ENCODE measurements around the gene YIPF4.

Gene YIPF4

DNA sequence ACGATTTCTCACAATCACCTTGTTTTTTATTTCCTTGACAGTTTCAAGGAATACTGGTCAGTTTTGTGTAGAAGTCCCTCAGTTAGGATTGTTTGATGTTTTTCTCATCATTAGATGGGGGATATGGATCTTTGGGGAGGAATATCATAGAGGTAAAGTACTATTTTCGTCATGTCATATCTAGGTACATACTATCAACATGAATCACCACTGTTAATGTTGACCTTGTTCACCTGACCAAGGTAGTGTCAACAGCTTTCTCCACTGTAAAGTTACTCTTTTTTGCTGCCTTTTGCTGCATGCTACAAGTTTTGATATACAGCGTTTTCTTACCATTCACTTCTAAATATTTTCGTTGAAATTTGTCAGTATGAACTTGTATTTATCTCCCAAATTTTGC lies 45.7 kb upstream of the YIPF4 start:
- Histone ChIP-seq H3K27ac (ENCODE audit: low read depth, low read length, poor library complexity, severe bottlenecking) (no peak overlapping the region), H3K79me2 (ENCODE audit: insufficient read depth, low read length) (no peaks in the 10 kb centered on the region), H3F3A (ENCODE audit: insufficient read depth, low read length) (no peaks in the 10 kb centered on the region), H4K20me1 (ENCODE audit: insufficient read depth, low read length) (no peaks in the 10 kb centered on the region), H3K4me1 (ENCODE audit: insufficient read depth, low read length, severe bottlenecking) (no peaks in the 10 kb centered on the region), H3K9ac (ENCODE audit: low read length) (no peak overlapping the region), H3K4me3 (ENCODE audit: low read depth, low read length, poor library complexity, severe bottlenecking) (no peak overlapping the region), H3K9me3 (ENCODE audit: low read length) (peaks cover 5% of the 10 kb centered on the region; the same call in 1 of the 2 replicates), H3K4me2 (ENCODE audit: low read length) (no peak overlapping the region), H2AFZ (ENCODE audit: low read length) (no peak overlapping the region), H3K36me3 (ENCODE audit: insufficient read depth, low read length) (peaks cover 24% of the 10 kb centered on the region), H3K27me3 (ENCODE audit: insufficient read depth, low read length) (no peaks in the 10 kb centered on the region), H3K9me2 (ENCODE audit: low read depth, low read length) (no peaks in the 10 kb centered on the region)
- TF ChIP-seq EZH2 (IDR thresholded peaks at IDR 0.05; ENCODE audit: borderline replicate concordance, low read length) = no peak
- TF ChIP-seq, protein P1, sequence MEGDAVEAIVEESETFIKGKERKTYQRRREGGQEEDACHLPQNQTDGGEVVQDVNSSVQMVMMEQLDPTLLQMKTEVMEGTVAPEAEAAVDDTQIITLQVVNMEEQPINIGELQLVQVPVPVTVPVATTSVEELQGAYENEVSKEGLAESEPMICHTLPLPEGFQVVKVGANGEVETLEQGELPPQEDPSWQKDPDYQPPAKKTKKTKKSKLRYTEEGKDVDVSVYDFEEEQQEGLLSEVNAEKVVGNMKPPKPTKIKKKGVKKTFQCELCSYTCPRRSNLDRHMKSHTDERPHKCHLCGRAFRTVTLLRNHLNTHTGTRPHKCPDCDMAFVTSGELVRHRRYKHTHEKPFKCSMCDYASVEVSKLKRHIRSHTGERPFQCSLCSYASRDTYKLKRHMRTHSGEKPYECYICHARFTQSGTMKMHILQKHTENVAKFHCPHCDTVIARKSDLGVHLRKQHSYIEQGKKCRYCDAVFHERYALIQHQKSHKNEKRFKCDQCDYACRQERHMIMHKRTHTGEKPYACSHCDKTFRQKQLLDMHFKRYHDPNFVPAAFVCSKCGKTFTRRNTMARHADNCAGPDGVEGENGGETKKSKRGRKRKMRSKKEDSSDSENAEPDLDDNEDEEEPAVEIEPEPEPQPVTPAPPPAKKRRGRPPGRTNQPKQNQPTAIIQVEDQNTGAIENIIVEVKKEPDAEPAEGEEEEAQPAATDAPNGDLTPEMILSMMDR (IDR thresholded peaks at IDR 0.05; ENCODE audit: low read length) = no peak

DNA sequence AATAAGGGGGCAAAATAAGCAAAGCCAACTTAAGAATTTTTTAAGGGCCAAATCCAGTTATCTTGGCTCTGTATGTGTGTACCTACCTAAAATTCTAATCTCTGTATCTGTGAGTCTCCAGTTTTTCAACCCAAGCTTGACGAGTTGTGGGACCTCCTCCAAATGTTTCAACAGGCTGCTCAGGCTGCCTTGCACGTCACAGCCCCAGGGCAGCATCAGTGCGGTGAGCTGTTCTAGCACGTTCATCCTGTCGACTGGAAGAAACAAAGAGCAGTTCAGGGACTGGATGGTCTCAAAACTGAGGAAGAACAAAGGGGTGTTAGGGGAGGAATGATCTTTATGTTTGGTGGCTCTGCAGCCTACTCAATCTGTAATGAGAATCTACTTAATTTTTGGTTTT lies 42.4 kb upstream of the YIPF4 start:
- Histone ChIP-seq H3K4me2 (ENCODE audit: low read length) (no peak overlapping the region), H3K36me3 (ENCODE audit: insufficient read depth, low read length) (peaks cover 39% of the 10 kb centered on the region), H3K27me3 (ENCODE audit: insufficient read depth, low read length) (no peaks in the 10 kb centered on the region), H2AFZ (ENCODE audit: low read length) (no peak overlapping the region), H3K27ac (ENCODE audit: low read depth, low read length, poor library complexity, severe bottlenecking) (no peak overlapping the region), H3K9ac (ENCODE audit: low read length) (no peak overlapping the region), H3K4me3 (ENCODE audit: low read depth, low read length, poor library complexity, severe bottlenecking) (no peak overlapping the region), H3K9me2 (ENCODE audit: low read depth, low read length) (no peaks in the 10 kb centered on the region), H3F3A (ENCODE audit: insufficient read depth, low read length) (no peaks in the 10 kb centered on the region), H3K4me1 (ENCODE audit: insufficient read depth, low read length, severe bottlenecking) (no peaks in the 10 kb centered on the region), H4K20me1 (ENCODE audit: insufficient read depth, low read length) (no peaks in the 10 kb centered on the region), H3K9me3 (ENCODE audit: low read length) (peaks cover 5% of the 10 kb centered on the region; the same call in 1 of the 2 replicates), H3K79me2 (ENCODE audit: insufficient read depth, low read length) (no peaks in the 10 kb centered on the region)
- no peak for TF ChIP-seq EZH2 (IDR thresholded peaks at IDR 0.05; ENCODE audit: borderline replicate concordance, low read length)
- TF ChIP-seq, protein P1 (IDR thresholded peaks at IDR 0.05; ENCODE audit: low read length) = no peak

DNA sequence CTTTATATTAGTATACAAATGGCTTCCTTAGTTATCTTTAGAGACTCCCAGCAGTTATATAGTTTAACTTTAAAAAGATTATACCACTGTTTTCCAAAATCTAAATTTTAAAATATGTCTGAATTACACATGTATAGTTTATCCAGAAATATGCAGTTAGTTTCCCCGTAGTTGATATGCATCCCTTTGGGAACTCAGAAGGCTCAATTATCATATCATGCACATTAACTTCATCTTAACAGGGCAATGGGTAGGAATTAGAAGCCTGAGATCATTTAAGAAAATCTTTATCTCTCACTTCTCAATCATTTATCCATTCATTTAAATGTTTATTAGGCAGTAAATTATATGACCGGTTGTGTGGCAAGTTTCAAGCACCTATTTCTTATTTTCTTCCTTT lies 40.2 kb upstream of the YIPF4 start:
- no peaks in the 10 kb centered on the region for H3K79me2 ChIP-seq (ENCODE audit: insufficient read depth, low read length)
- H4K20me1 ChIP-seq (ENCODE audit: insufficient read depth, low read length) = no peaks in the 10 kb centered on the region
- H2AFZ ChIP-seq (ENCODE audit: low read length) = no peak overlapping the region
- no peak overlapping the region for H3K4me2 ChIP-seq (ENCODE audit: low read length)
- TF ChIP-seq, protein P1 (IDR thresholded peaks at IDR 0.05; ENCODE audit: low read length) = no peak
- no peak for TF ChIP-seq EZH2 (IDR thresholded peaks at IDR 0.05; ENCODE audit: borderline replicate concordance, low read length)
- H3K4me3 ChIP-seq (ENCODE audit: low read depth, low read length, poor library complexity, severe bottlenecking) = no peak overlapping the region
- no peak overlapping the region for H3K27ac ChIP-seq (ENCODE audit: low read depth, low read length, poor library complexity, severe bottlenecking)
- H3K36me3 ChIP-seq (ENCODE audit: insufficient read depth, low read length) = peaks cover 35% of the 10 kb centered on the region
- peaks cover 5% of the 10 kb centered on the region; the same call in 1 of the 2 replicates for H3K9me3 ChIP-seq (ENCODE audit: low read length)
- no peak overlapping the region for H3K9ac ChIP-seq (ENCODE audit: low read length)
- H3K4me1 ChIP-seq (ENCODE audit: insufficient read depth, low read length, severe bottlenecking) = no peaks in the 10 kb centered on the region
- H3K27me3 ChIP-seq (ENCODE audit: insufficient read depth, low read length) = no peaks in the 10 kb centered on the region
- no peaks in the 10 kb centered on the region for H3F3A ChIP-seq (ENCODE audit: insufficient read depth, low read length)
- no peaks in the 10 kb centered on the region for H3K9me2 ChIP-seq (ENCODE audit: low read depth, low read length)

Measured in OCI-LY1 (cell line).